Endothelial cell (in vitro differentiated cells): ENCODE data around the gene PSD. TPM values are rescaled to one million over a fixed set of nuclear protein-coding genes. Genes with fewer than 3 reads are reported as not detected.

Experiments
- DNase-seq: peaks from one replicate; pipeline ENCODE4 v3.0.0; 2021; ENCODE audit warnings: low spot score
- H3K27ac Mint-ChIP-seq: one replicate; pipeline ENCODE4 v1.8.0; 2021; ENCODE audit warnings: mixed read lengths, inconsistent platforms; ENCODE audit not compliant: unreplicated experiment
- H3K27me3 Mint-ChIP-seq: one replicate; pipeline ENCODE4 v1.8.0; 2021; ENCODE audit warnings: mild to moderate bottlenecking, moderate library complexity, mixed read lengths, inconsistent platforms; ENCODE audit not compliant: unreplicated experiment
- H3K36me3 Mint-ChIP-seq: one replicate; pipeline ENCODE4 v1.8.0; 2021; ENCODE audit warnings: mild to moderate bottlenecking, low read depth, mixed read lengths, inconsistent platforms; ENCODE audit not compliant: unreplicated experiment
- H3K4me1 Mint-ChIP-seq: one replicate; pipeline ENCODE4 v1.8.0; 2021; ENCODE audit warnings: mild to moderate bottlenecking, mixed read lengths, inconsistent platforms; ENCODE audit not compliant: unreplicated experiment
- H3K4me3 Mint-ChIP-seq: one replicate; pipeline ENCODE4 v1.8.0; 2021; ENCODE audit warnings: mild to moderate bottlenecking, mixed read lengths, inconsistent platforms; ENCODE audit not compliant: unreplicated experiment
- H3K9me3 Mint-ChIP-seq: one replicate; pipeline ENCODE4 v1.8.0; 2021; ENCODE audit warnings: mixed read lengths, inconsistent platforms; ENCODE audit not compliant: unreplicated experiment
- total RNA-seq: library from RNA; stranded (reverse); fragmentation: NEBNext Ultra II Directional; extraction: Animal tissue kit (Norgen Biotek cat#: 25700); gene quantifications from one replicate; pipeline ENCODE4 v1.2.1, GENCODE V29; 2021; ENCODE audit not compliant: unreplicated experiment
- TF ChIP-seq, protein P1 (sequence below): fragments of 200-600 bp; sonication (generic); IDR thresholded peaks from one replicate; pipeline ENCODE4 v1.5.0; 2021; ENCODE audit warnings: antibody characterized with exemption; ENCODE audit not compliant: unreplicated experiment

The PSD gene
- total RNA-seq, 1 donor from 2014 or later = 0.31 TPM

DNA sequence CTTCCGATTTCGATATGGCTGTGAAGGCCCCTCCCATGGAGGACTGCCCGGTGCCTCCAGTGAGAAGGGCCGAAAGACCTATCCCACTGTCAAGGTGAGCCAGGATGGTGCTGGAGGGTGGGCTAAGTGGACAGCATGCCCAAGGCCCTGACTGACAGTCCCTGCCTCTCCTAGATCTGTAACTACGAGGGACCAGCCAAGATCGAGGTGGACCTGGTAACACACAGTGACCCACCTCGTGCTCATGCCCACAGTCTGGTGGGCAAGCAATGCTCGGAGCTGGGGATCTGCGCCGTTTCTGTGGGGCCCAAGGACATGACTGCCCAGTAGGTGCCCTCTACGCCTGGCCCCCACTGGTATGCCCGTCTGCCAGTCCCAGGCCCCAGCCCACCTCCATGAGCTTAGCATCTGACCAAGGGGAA, 21.8 kb downstream of the PSD start:
- peaks cover 5% of the 10 kb centered on the region for H3K4me1 Mint-ChIP-seq
- no peak for DNase-seq
- no peak overlapping the region for H3K4me3 Mint-ChIP-seq
- no peaks in the 10 kb centered on the region for H3K9me3 Mint-ChIP-seq
- H3K27ac Mint-ChIP-seq = no peak overlapping the region
- TF ChIP-seq, protein P1, sequence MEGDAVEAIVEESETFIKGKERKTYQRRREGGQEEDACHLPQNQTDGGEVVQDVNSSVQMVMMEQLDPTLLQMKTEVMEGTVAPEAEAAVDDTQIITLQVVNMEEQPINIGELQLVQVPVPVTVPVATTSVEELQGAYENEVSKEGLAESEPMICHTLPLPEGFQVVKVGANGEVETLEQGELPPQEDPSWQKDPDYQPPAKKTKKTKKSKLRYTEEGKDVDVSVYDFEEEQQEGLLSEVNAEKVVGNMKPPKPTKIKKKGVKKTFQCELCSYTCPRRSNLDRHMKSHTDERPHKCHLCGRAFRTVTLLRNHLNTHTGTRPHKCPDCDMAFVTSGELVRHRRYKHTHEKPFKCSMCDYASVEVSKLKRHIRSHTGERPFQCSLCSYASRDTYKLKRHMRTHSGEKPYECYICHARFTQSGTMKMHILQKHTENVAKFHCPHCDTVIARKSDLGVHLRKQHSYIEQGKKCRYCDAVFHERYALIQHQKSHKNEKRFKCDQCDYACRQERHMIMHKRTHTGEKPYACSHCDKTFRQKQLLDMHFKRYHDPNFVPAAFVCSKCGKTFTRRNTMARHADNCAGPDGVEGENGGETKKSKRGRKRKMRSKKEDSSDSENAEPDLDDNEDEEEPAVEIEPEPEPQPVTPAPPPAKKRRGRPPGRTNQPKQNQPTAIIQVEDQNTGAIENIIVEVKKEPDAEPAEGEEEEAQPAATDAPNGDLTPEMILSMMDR = no peak
- peaks cover 14% of the 10 kb centered on the region for H3K27me3 Mint-ChIP-seq
- no peaks in the 10 kb centered on the region for H3K36me3 Mint-ChIP-seq

DNA sequence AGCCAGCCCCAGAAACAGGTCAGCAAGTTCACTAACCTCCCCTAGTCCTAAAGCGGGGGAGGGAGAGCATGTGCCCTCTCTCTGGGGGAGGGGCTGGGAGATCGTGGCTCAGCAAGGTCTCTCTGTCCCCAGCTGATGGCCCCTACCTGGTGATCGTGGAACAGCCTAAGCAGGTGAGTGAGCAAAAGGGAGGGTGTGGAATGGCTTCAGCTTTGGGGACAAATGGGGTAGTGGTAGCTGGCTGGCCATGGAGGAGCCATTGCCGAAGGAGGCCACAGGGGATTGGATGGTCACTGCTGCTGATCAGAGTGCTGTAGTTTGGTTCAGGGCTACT, 22.3 kb downstream of the PSD start:
- peaks cover 5% of the 10 kb centered on the region for H3K4me1 Mint-ChIP-seq
- no peaks in the 10 kb centered on the region for H3K36me3 Mint-ChIP-seq
- no peaks in the 10 kb centered on the region for H3K9me3 Mint-ChIP-seq
- H3K27ac Mint-ChIP-seq = no peak overlapping the region
- DNase-seq = no peak
- H3K27me3 Mint-ChIP-seq = peaks cover 11% of the 10 kb centered on the region
- TF ChIP-seq, protein P1 = no peak
- peak overlapping the region; percentile 79 for H3K4me3 Mint-ChIP-seq

GRCh38 chr10:102395400-102396316, 22.9 kb downstream of the PSD start, which contains the start of gene NFKB2:
Gene NFKB2 (plus strand): TSS chr10:102395705. CDS start chr10:102395960, 255 bp downstream.
- peaks cover 13% of the 10 kb centered on the region for H3K27me3 Mint-ChIP-seq
- peak within 1 kb of the TSS; percentile 22 for H3K27ac Mint-ChIP-seq
- DNase-seq = peak; percentile 91
- TF ChIP-seq, protein P1 = no peak
- H3K9me3 Mint-ChIP-seq = no peaks in the 10 kb centered on the region
- H3K4me3 Mint-ChIP-seq = peak within 1 kb of the TSS; percentile 88
- peaks cover 5% of the 10 kb centered on the region for H3K4me1 Mint-ChIP-seq
- no peaks in the 10 kb centered on the region for H3K36me3 Mint-ChIP-seq

DNA sequence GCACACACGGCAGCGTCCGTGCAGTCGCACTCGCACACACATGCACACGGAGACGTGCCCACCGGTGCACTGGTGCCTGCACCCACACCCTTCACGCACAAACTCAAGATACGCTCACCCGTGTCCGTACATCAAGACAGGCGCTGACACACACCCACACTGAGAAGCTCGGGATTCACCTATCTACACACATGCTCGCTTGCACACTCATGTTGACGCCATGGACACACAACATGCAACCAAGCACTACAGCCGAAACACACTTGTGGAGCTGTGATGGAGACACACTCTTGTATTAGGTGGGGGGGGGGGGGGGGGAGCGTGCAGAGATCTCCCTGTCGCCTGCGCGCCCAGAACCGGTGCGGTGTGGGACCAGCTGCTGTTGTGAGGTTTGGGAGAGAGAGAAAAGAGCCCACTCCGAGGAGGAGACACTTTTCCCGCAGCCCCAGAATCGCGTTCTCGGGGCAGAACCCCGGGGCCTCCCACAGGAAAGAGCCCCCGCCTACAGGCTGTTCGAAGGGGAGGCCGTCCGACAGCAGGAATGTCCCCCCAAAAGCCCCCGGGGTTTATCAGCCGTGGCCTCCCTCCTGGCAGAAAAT, 23.7 kb downstream of the PSD start:
- Mint-ChIP-seq H3K4me1 (peaks cover 5% of the 10 kb centered on the region), H3K4me3 (peak overlapping the region; percentile 88), H3K36me3 (no peaks in the 10 kb centered on the region), H3K27ac (peak overlapping the region; percentile 22), H3K27me3 (peaks cover 11% of the 10 kb centered on the region), H3K9me3 (no peaks in the 10 kb centered on the region)
- TF ChIP-seq, protein P1 = no peak
- no peak for DNase-seq
